Liver (tissue), 9 donors: ENCODE measurements around the gene GSTM3. TPM values are rescaled to one million over a fixed set of nuclear protein-coding genes. Genes with fewer than 3 reads are reported as not detected.

Experiments
- DNase-seq: peaks from one replicate; pipeline ENCODE4 v3.0.0-alpha.2; 2017; ENCODE audit warnings: low spot score
- H3K27ac ChIP-seq, 2 donors: one replicate each; pipeline ENCODE4 v1.7.0; 2013; ENCODE audit warnings: inconsistent platforms in 2 of 2, low read length in 2 of 2, control low read depth in 1 of 2, low read depth in 1 of 2, mild to moderate bottlenecking in 1 of 2
- H3K27me3 ChIP-seq, 4 donors: one replicate each; pipeline versions ENCODE4 v1.6.1 to v1.7.0; 2013; ENCODE audit warnings: low read length in 3 of 4, inconsistent platforms in 1 of 4, mild to moderate bottlenecking in 1 of 4, moderate library complexity in 1 of 4; ENCODE audit not compliant: control insufficient read depth in 4 of 4, insufficient read depth in 4 of 4
- H3K36me3 ChIP-seq, 4 donors: one replicate each; pipeline versions ENCODE4 v1.6.1 to v1.7.0; 2013; ENCODE audit warnings: low read length in 3 of 4, mild to moderate bottlenecking in 3 of 4, low read depth in 1 of 4, moderate library complexity in 1 of 4; ENCODE audit not compliant: control insufficient read depth in 4 of 4, insufficient read depth in 3 of 4
- H3K4me1 ChIP-seq, 4 donors: one replicate each; pipeline versions ENCODE4 v1.6.1 to v1.7.0; 2013; ENCODE audit warnings: low read length in 3 of 4, mild to moderate bottlenecking in 3 of 4, moderate library complexity in 1 of 4; ENCODE audit not compliant: control insufficient read depth in 4 of 4, insufficient read depth in 4 of 4
- H3K4me3 ChIP-seq, 3 donors: one replicate each; pipeline versions ENCODE4 v1.6.1 to v1.7.0; 2013; ENCODE audit warnings: low read length in 3 of 3, control low read depth in 1 of 3, low read depth in 1 of 3, mild to moderate bottlenecking in 1 of 3
- H3K9ac ChIP-seq, 2 donors: one replicate each; pipeline ENCODE4 v1.7.0; 2013; ENCODE audit warnings: low read length in 2 of 2, mild to moderate bottlenecking in 2 of 2, moderate library complexity in 2 of 2, control low read depth in 1 of 2, low read depth in 1 of 2
- H3K9me3 ChIP-seq, 4 donors: one replicate each; pipeline versions ENCODE4 v1.6.1 to v1.7.0; 2013; ENCODE audit warnings: low read length in 3 of 4; ENCODE audit not compliant: control insufficient read depth in 4 of 4
- ATF3 ChIP-seq: IDR thresholded peaks from 2 replicates; pipeline ENCODE4 v1.6.1; 2016; ENCODE audit warnings: antibody characterized with exemption
- CTCF ChIP-seq: fragments of 150-350 bp; IDR thresholded peaks from 2 replicates; pipeline ENCODE4 v1.5.1; 2017; ENCODE audit warnings: improper control_type of control experiment, low read depth, low read length; ENCODE audit not compliant: missing input control
- EGR1 ChIP-seq, 2 donors: IDR thresholded peaks; 2 replicates each; pipeline ENCODE4 v1.6.1; 2016 to 2018; ENCODE audit warnings: antibody characterized with exemption in 2 of 2, low read depth in 2 of 2
- FOXA1 ChIP-seq: IDR thresholded peaks from 2 replicates; pipeline ENCODE4 v1.6.1; 2016; ENCODE audit warnings: antibody characterized with exemption
- FOXA2 ChIP-seq: IDR thresholded peaks from 2 replicates; pipeline ENCODE4 v1.6.1; 2016; ENCODE audit warnings: antibody characterized with exemption
- GABPA ChIP-seq, 2 donors: IDR thresholded peaks in 1 of 2; conservative IDR thresholded peaks in 1 of 2; 2 replicates each; pipeline ENCODE4 v1.6.1; 2016; ENCODE audit warnings: antibody characterized with exemption in 2 of 2, mild to moderate bottlenecking in 1 of 2, moderate library complexity in 1 of 2
- HNF4A ChIP-seq, 2 donors: conservative IDR thresholded peaks; 2 replicates each; pipeline ENCODE4 v1.6.1; 2016; ENCODE audit warnings: antibody characterized with exemption in 2 of 2, mild to moderate bottlenecking in 2 of 2
- HNF4G ChIP-seq: IDR thresholded peaks from 2 replicates; pipeline ENCODE4 v1.6.1; 2016; ENCODE audit warnings: antibody characterized with exemption
- JUND ChIP-seq, 2 donors: IDR thresholded peaks; 2 replicates each; pipeline ENCODE4 v1.6.1; 2016; ENCODE audit warnings: antibody characterized with exemption in 2 of 2
- MAX ChIP-seq: IDR thresholded peaks from 2 replicates; pipeline ENCODE4 v1.6.1; 2016; ENCODE audit warnings: antibody characterized with exemption
- NR2F2 ChIP-seq: IDR thresholded peaks from 2 replicates; pipeline ENCODE4 v1.6.1; 2016; ENCODE audit warnings: antibody characterized with exemption
- RAD21 ChIP-seq, 2 donors: IDR thresholded peaks; 2 replicates each; pipeline ENCODE4 v1.6.1; 2016; ENCODE audit warnings: antibody characterized with exemption in 2 of 2, mild to moderate bottlenecking in 2 of 2
- REST ChIP-seq: IDR thresholded peaks from 2 replicates; pipeline ENCODE4 v1.6.1; 2016; ENCODE audit warnings: antibody characterized with exemption, mild to moderate bottlenecking
- RXRA ChIP-seq, 2 donors: IDR thresholded peaks; 2 replicates each; pipeline ENCODE4 v1.6.1; 2017 to 2018; ENCODE audit warnings: antibody characterized with exemption in 2 of 2, mild to moderate bottlenecking in 1 of 2
- SP1 ChIP-seq: IDR thresholded peaks from 2 replicates; pipeline ENCODE4 v1.6.1; 2018; ENCODE audit warnings: antibody characterized with exemption, mild to moderate bottlenecking
- TAF1 ChIP-seq: conservative IDR thresholded peaks from 2 replicates; pipeline ENCODE4 v1.6.1; 2016; ENCODE audit warnings: antibody characterized with exemption, mild to moderate bottlenecking
- YY1 ChIP-seq: IDR thresholded peaks from 2 replicates; pipeline ENCODE4 v1.6.1; 2016; ENCODE audit warnings: antibody characterized with exemption, mild to moderate bottlenecking
- ZBTB33 ChIP-seq: IDR thresholded peaks from 2 replicates; pipeline ENCODE4 v1.6.1; 2016; ENCODE audit warnings: antibody characterized with exemption
- WGBS: extraction: QIAGEN DNeasy Blood & Tissue Kit; methylation state at CpG from one replicate; pipeline ENCODE4 v1.1.7; 2013; 5-methylcytosine and 5-hydroxymethylcytosine counted together
- polyA plus RNA-seq, 2 donors: library from polyadenylated mRNA; stranded (reverse) in 1 of 2; unstranded in 1 of 2; fragments of 200-250 nt in 1 of 2; fragments of >200 nt in 1 of 2; fragmentation: Nextera tagmentation in 1 of 2; extraction: Ambion mirVana in 1 of 2; gene quantifications; one replicate each; pipeline versions ENCODE4 v1.2.1 to v1.2.3, GENCODE V29; 2013 to 2015
- total RNA-seq, 2 donors: library from RNA; depleted of rRNA; stranded (reverse); fragments of >200 nt; gene quantifications; one replicate each; pipeline ENCODE4 v1.2.3, GENCODE V29; 2014
- donor health status: healthy.
- donor health status: healthy.
- donor health status: healthy.
- donor health status: healthy.
- donor health status: healthy.

GSTM3 gene
- total and polyA plus RNA-seq, 4 donors: 6.9 to 51.5 (median 34.9) TPM

- Histone ChIP-seq H3K9ac (no peak overlapping the region), H3K27me3 (no peaks in the 10 kb centered on the region), H3K4me3 (no peak overlapping the region), H3K36me3 (no peaks in the 10 kb centered on the region), H3K27ac (no peak overlapping the region), H3K9me3 (no peaks in the 10 kb centered on the region), H3K4me1 (peaks cover 0 to 4% (median 0%) of the 10 kb centered on the region in 4 donors)
- no peak for DNase-seq
- TF ChIP-seq RAD21 (IDR thresholded peaks at IDR 0.05) (no peak), REST (no peak), HNF4A (conservative IDR thresholded peaks at IDR 0.05) (no peak), FOXA1 (no peak), ZBTB33 (no peak), YY1 (peak; percentile 46), JUND (IDR thresholded peaks at IDR 0.05) (no peak), RXRA (IDR thresholded peaks at IDR 0.05) (peak in 1 of 2 donors; percentile 20), TAF1 (no peak), GABPA (IDR thresholded peaks at IDR 0.05 in 1 of 2, conservative IDR thresholded peaks at IDR 0.05 in 1 of 2) (no peak), CTCF (no peak), NR2F2 (no peak), HNF4G (no peak), SP1 (no peak), MAX (no peak), ATF3 (no peak), EGR1 (IDR thresholded peaks at IDR 0.05; ENCODE audit: low read depth in 2 of 2) (no peak), FOXA2 (peak; percentile 43)
- WGBS: 71% methylated on average over 4 of the region's 4 CpGs
These were observed 35.4 kb downstream of the GSTM3 start for GRCh38 chr1:109705411-109705810.
